Measurements from ENCODE around the gene MLXIPL.

DNA sequence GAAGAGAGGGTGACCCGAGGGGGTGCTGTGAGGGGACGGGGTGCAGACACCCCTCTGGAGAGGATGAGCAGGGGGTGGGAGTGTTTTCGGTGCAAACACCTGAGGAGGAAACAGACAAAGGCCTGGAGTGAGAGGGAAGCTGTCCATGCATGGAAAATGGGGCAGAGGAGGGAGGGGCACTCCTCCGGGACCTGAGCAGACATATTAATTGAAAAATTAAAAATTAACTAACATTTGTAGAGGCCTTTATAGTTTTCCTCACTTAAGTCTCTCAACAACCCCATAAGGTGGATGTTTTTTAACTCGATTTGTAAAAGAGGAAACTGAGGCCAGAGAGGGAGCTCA, 44.5 kb upstream of the MLXIPL start:
- TF ChIP-seq POLR2AphosphoS5 (IDR thresholded peaks at IDR 0.05; ENCODE audit: insufficient read depth, low read depth, low read length), result no peak
- TF ChIP-seq, protein P1, sequence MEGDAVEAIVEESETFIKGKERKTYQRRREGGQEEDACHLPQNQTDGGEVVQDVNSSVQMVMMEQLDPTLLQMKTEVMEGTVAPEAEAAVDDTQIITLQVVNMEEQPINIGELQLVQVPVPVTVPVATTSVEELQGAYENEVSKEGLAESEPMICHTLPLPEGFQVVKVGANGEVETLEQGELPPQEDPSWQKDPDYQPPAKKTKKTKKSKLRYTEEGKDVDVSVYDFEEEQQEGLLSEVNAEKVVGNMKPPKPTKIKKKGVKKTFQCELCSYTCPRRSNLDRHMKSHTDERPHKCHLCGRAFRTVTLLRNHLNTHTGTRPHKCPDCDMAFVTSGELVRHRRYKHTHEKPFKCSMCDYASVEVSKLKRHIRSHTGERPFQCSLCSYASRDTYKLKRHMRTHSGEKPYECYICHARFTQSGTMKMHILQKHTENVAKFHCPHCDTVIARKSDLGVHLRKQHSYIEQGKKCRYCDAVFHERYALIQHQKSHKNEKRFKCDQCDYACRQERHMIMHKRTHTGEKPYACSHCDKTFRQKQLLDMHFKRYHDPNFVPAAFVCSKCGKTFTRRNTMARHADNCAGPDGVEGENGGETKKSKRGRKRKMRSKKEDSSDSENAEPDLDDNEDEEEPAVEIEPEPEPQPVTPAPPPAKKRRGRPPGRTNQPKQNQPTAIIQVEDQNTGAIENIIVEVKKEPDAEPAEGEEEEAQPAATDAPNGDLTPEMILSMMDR (IDR thresholded peaks at IDR 0.05; ENCODE audit: extremely low read depth in 1 of 2, insufficient read depth in 1 of 2, low read depth in 1 of 2, low read length in 2 of 2), result no peak
- TF ChIP-seq JUN (IDR thresholded peaks at IDR 0.05; ENCODE audit: borderline replicate concordance, insufficient read depth, insufficient read length, low read depth), result no peak
- TF ChIP-seq POLR2A (IDR thresholded peaks at IDR 0.05; ENCODE audit: low read depth, low read length), result no peak
- TF ChIP-seq FOS (IDR thresholded peaks at IDR 0.05; ENCODE audit: borderline replicate concordance, insufficient read depth, low read length), result no peak
- no peak for TF ChIP-seq GATA2 (IDR thresholded peaks at IDR 0.05; ENCODE audit: insufficient read depth, insufficient read length, low read depth, low read length)
- TF ChIP-seq, protein P2, sequence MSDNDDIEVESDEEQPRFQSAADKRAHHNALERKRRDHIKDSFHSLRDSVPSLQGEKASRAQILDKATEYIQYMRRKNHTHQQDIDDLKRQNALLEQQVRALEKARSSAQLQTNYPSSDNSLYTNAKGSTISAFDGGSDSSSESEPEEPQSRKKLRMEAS (IDR thresholded peaks at IDR 0.05; ENCODE audit: insufficient read depth, insufficient read length), result no peak
- TF ChIP-seq EZH2 (IDR thresholded peaks at IDR 0.05; ENCODE audit: borderline replicate concordance, low read depth, low read length, severe bottlenecking), result no peak
- no peak for TF ChIP-seq MYC (IDR thresholded peaks at IDR 0.05; ENCODE audit: low read depth, low read length)

All from endothelial cell of umbilical vein (primary cell).